GM10266 (cell line): ENCODE results near the gene ASCL2.

Experiments used
- DNase-seq: peaks from one replicate; pipeline ENCODE4 v3.0.0; 2012; ENCODE audit errors: extremely low spot score
- CTCF ChIP-seq: IDR thresholded peaks from 2 replicates; pipeline ENCODE4 v1.5.1; 2012; ENCODE audit warnings: mild to moderate bottlenecking, low read depth; ENCODE audit not compliant: control insufficient read depth, insufficient read depth; ENCODE audit errors: missing control alignments

The ASCL2 gene

DNA sequence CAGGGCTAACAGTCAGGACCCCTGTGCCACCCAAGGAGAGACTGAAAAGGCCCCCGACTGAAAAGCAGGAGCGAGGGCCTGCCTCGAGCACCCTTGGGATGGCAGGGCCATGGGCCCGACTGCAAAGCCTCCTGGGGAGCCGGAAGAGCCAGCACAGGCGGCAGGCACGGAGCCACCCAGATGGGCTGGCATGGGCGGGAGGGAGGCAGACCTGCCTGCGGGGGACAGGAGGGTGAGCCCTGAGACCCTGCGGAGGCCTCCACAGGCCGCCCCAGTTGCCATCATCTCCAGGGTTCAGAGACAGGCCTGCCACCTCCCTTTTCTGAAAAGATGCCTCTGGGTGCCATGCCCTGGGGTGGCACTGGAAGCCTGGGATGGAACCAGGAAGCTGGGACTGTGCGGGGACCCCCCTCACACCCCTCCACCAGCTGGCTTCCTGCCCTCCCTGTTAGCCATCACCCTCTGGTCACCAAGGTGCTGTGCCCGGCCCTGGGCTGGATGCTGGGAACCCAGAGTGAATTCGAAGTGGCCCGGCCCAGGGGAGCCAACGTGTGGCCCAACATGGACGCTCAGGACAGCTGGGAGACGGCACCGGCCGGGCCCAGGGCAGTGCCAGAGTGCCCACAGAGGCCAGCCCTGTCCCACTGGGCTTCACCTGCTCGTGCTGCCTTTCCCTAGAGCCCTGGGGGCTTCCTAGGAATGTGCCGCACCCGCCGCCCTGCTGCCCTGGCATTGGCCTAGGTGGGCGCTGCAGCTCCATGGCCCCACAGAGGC lies 45.2 kb upstream of the ASCL2 start:
- TF ChIP-seq CTCF: no peak
- no peak for DNase-seq

- DNase-seq: no peak
- no peak for TF ChIP-seq CTCF
These were observed 44.4 kb upstream of the ASCL2 start for GRCh38 chr11:2314525-2315394.

GRCh38 chr11:2314136-2314524 lies 43.7 kb upstream of the ASCL2 start:
- DNase-seq: no peak
- TF ChIP-seq CTCF: no peak

DNA sequence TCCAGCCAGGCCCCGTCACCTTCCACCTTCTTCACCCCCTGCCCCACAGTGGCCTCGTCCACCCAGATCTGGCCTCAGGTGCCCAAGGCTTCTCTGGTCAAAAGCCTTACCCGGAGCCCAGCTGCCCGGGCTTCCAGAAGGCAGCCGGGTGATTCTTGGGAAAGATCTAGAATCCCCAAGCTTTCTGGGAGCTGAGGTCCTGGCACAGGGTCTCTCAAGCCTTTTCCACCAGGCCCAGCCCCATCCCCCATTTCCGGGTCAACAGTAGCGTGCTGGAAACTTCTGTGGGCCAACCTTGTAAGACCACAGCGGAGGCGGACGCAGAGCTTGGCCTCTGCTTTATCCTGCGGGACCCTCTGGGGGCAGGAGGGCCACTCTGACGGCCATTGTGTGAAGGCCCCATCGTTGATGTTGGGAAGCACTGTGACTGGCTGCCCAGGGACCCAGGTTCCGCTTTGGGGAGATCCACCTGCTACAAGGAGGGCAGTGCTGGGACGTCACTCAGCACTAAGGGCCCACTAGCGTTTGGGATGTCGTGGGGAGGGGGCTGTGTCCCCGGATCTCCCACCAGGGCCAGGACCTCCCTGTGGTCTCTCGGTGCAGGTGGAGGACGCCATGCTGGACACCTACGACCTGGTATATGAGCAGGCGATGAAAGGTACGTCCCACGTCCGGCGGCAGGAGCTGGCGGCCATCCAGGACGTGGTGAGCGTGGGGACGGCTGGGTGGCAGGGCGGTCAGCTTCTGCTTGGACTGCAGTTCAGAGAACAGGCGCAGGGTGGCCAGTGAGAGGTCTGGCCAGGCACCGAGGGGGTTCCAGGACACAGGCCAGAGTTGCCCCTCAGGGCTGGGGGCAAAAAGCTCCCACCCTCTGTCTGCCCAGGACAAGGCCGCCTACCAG lies 42.9 kb upstream of the ASCL2 start:
- no peak for DNase-seq
- TF ChIP-seq CTCF: no peak

DNA sequence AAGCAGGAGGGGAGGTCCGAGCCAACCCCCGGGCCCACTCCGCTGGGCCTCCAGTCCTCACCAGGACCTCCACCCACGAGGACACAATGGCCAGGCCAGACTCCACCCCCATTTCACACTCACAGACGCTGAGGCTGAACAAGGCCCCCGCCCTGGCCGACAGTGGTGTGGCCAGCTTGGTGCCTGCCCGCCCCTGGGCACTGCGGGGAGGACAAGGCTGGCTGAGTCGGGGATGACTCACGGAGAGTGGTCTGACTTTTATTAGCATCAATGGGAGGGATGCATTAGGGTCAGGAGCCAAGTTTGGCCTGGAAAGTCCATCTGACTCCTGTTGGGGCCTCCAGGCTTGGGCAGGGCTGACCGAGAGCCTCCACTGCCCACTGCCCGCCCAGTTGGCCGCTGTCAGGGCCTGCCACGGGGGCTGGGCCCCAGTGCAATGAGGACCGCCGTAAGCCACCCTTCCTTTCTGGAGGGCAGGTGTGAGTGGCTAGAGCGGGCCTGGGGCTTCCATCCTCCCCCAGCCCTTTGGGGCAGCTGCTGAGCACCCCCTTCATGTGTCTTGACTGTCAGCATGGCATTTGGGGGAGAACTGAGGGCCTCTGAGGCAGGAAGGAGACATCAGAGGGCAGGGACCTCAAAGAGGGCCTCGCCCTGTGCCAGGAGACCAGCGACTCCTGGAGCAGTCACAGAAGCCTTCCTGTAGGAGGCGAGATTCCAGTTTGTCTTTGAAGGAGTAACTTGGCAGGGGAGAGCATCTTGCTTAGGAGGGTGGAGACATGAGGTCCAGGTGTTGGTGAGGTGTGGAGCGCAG lies 42.0 kb upstream of the ASCL2 start:
- no peak for DNase-seq
- TF ChIP-seq CTCF: no peak

DNA sequence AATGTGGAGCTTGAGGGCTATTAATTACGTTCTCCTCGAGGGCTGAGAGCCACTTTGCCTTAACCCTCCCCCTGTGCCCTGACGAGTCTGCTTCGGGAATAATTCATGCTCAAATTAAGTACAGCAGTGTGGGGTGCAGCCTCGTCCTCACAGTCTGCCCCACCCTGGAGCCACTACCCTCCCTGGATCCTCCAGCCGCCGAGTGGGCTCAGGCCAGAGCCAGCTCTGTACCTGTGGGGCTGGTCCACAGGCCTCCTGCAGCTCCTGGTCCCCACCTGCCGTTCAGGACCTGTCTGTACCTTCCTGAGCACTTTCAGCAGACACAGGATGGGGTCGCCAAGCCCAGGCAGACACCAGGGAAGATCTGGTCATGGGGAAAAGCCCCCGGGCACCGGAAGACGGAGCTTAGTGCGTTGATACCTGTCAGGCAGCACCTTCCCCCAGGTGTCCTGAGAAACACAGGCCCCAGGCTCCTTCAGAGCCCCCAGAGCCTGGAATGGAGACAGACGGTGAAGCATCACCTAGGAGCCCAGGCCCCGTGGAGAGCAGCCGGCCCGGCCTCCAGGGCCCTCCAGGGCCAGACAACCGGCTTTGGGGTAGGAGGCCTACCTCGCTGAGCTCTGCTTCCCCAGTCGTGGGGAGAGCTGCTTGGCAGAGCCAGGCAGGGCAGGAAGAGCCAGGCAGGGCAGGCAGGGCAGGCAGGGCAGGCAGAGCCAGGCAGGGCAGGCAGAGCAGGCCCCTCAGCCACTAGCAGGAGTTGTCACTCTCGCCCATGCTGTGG lies 41.2 kb upstream of the ASCL2 start:
- no peak for DNase-seq
- TF ChIP-seq CTCF: no peak
